GM21367 (cell line): Measurements from ENCODE around the gene RIPOR3.
"Not testable (repeated sequence)": the region's sequence is repeated elsewhere in the genome, so short reads cannot be mapped to it uniquely, and the experiment has no call there.

Experiments used
- ATAC-seq: cut with Tn5 transposase; IDR thresholded peaks from one replicate; pipeline ENCODE4 v1.9.1; 2021; ENCODE audit not compliant: unreplicated experiment

RIPOR3 gene

GRCh38 chr20:50663095-50663821 is 28.1 kb downstream of the RIPOR3 start:
- no peak for ATAC-seq

- no peak for ATAC-seq
Observed at GRCh38 chr20:50659975-50660670, 31.2 kb downstream of the RIPOR3 start.

- no peak for ATAC-seq
Observed at GRCh38 chr20:50658804-50659380, 32.5 kb downstream of the RIPOR3 start.

DNA sequence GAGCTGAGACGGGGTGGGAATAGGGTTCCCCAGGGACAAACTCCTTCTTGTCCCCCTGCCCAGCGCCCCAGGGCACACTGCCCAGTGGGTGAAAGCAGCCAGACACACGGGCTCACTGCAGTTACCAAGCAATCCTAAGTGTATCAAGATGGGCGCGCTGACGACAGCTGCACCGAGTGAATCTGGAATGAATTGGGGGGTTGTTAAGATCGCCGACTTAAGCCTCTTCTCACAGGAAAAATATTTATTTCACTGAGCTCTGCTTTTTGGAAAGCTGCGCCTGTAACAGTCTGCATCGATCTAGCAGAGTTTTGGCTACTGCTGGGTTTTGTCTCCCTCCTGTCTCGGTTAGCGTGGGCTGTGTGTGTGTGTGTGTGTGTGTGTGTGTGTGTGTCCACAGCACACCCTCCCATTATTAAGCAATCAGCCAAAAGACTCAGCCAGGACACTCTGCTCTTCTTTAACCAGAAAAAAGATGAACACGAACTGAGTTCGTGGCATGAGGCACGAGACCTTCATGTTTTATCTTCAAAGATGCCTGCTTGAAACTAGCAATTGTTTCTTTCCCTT is 35.9 kb downstream of the RIPOR3 start:
- no peak for ATAC-seq

DNA sequence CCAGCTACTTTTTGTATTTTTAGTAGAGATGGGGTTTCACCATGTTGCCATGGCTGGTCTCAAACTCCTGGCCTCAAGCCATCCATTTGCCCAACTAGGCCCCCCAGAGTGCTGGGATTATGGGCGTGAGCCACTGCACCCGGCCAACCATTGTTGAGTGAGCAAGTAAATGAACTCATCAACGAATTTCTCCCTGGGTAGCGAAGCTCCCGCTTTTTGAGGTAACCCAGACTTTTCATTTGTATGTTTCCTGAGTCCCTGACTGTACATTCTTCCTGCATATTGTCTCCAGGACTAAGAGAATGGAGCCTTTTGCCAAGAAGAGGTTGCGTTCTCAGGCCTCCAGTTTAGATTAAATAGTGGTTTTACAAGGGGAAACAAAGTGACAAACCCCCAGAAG is 36.4 kb downstream of the RIPOR3 start:
- ATAC-seq = no peak

DNA sequence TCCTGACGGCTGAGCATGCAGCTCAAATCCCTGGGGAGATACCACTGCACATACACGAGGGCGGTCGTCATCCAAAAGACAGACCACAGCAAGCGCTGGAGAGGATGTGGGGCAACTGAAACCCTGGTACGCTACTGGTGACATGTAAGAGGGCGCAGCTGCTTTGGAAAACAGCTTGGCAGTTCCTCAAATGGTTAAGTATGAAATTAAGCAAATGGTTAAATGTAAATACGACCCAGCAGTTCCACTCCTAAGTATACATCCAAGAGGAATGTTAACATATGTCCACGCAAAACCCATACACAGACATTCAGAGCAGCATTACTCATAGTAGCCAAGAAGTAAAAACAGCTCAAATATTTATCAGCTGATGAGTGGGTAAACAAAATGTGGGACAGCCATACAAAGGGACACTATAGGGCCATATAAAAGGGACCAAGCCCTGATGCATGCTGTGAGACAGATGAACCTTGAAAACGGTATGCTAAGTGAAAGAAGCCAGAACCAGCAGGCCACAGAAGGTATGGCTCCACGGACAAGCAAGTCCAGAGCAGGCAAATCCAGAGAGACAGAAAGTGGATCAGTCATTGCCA is 38.5 kb downstream of the RIPOR3 start:
- ATAC-seq = no peak

DNA sequence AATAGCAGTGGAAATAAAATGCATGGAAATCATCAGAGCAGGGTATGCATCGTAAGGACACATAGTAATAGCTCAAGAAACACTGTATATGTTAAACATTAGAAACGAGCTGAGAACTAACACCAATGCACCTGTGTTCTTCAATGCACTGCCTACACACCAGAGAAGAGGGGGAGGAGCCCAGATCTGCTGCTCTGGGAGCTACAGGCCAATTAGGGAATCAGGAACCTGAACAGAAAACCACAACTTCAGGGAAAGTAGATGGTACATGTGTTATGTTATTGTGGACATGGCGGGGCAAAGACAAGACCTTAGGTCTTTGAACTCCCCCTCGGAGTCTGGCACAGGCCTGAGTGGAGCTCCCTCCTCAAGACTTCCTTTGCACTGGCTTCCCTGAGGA is 39.7 kb downstream of the RIPOR3 start:
- no peak for ATAC-seq

GRCh38 chr20:50649590-50649989 is 41.8 kb downstream of the RIPOR3 start:
- no peak for ATAC-seq

- ATAC-seq = no peak
Observed at GRCh38 chr20:50648651-50649050, 42.7 kb downstream of the RIPOR3 start.

- no peak for ATAC-seq
Observed at GRCh38 chr20:50646483-50646996, 44.8 kb downstream of the RIPOR3 start.

- ATAC-seq = no peak
Observed at GRCh38 chr20:50645253-50646068, 45.9 kb downstream of the RIPOR3 start.

GRCh38 chr20:50642288-50642803 is 49.0 kb downstream of the RIPOR3 start:
- no peak for ATAC-seq

GRCh38 chr20:50641625-50642287 is 49.6 kb downstream of the RIPOR3 start:
- not testable (repeated sequence) for ATAC-seq

GRCh38 chr20:50639971-50640711 is 51.2 kb downstream of the RIPOR3 start:
- not testable (repeated sequence) for ATAC-seq

DNA sequence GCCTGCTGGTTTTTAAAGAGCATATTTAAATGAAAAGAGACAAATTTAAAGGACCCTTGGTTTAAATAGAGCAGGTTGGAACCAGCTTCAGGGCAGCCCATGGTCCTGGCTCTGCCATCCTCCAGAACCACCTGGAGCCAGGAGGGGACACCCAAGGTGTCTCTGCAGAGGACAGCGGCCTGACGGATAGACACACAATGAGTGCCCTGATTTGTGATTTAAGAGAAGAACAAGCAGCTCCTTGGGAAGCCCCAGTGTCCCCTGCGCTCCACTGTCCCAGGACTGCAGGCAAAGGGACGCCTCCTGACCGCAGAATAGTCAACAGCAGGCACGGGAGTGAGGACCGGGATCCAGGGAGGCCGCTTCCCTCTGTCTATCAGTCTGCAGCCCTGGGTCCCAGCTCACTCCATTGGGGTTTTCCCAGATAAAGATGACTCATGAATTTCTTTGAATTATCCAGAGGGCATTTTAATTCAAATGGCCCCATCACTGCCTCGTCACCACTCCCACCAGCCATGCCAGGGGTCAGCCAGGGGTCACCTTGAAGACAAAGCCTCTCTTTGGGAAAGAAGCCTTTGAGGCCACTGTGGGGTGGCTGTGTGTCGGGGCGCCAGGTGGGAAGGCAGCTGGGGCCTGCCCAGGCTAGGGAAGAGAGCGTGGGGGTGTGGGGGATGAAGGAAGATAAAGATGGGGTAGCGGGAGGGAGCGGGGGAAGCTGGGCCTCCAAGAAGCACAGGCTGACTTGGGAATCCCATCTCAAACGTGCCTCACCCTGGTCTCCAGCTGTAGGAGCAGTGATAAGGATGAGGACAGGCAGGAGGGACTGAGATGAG is 53.1 kb downstream of the RIPOR3 start:
- ATAC-seq = not testable (repeated sequence)

DNA sequence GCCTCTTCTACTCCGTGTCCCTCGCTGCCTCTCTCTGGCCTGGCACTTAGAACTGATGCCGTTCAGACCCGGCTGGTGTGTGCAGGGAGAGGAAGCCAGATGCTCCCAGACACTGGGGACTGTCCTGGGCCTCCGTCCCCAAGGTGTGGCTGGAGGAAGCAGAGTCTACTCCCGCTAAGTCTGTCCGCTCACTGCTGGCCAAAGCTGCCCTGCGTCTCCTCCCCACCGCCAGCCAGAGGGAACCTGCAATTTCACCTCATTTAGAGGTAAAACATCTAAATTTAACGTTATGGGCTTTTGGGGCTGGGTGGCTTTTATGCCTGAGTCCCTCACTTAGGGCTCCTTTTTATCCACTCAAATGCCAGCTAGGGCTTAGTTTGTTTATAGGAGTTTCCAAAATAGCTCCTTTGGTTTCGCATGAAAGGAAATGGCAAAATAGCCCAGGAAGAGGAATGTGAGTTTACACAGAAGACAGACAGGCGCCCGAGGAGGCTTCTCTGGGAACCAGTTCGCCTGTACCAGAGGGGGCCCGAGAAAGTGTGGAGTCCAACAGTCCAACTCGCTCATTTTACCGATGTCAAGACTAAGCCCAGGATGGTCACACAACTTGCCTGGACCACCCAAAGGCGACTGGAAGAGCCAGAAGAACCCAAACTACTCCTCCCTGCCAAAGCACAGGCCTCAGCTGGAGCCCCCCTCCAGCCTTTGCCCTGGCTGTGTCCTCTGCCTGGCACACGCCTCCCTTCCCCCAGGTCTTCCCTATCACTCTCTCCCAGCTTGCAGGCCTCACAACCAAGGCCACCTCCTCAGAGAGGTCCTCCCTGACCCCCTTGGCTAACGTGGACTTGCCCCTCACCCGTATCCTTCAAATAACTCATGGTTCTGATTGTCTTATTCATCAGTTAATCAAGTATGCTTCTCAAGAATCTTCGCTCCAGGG is 54.5 kb downstream of the RIPOR3 start:
- no peak for ATAC-seq
